GM12878 (cell line): Measurements from ENCODE around the gene B3GNT9.
A peak's percentile ranks its signal among the peaks of the same experiment; 100 is the strongest.

Experiments used
- ATF2 ChIP-seq: IDR thresholded peaks from 2 replicates; pipeline ENCODE4 v1.6.1; 2012; ENCODE audit warnings: low read length, inconsistent platforms
- CTCF ChIP-seq, 3 experiments: IDR thresholded peaks in 2 of 3; conservative IDR thresholded peaks in 1 of 3; 2 replicates each; pipeline ENCODE4 v1.5.1; 2011; ENCODE audit warnings: low read depth in 3 of 3, low read length in 3 of 3, mild to moderate bottlenecking in 3 of 3, control low read depth in 2 of 3, moderate library complexity in 2 of 3, inconsistent platforms in 1 of 3, mixed read lengths in 1 of 3; ENCODE audit not compliant: control insufficient read depth in 2 of 3, insufficient read depth in 1 of 3; ENCODE audit errors: extremely low read depth in 1 of 3
- EP300 ChIP-seq, 2 experiments: fragments of 150-350 bp in 1 of 2; IDR thresholded peaks; 2 replicates each; pipeline ENCODE4 v1.6.1; 2011 to 2012; ENCODE audit warnings: low read depth in 2 of 2, low read length in 2 of 2, borderline replicate concordance in 1 of 2, improper control_type of control experiment in 1 of 2, inconsistent platforms in 1 of 2; ENCODE audit not compliant: control insufficient read depth in 1 of 2
- EZH2 ChIP-seq: IDR thresholded peaks from 2 replicates; pipeline ENCODE4 v1.6.1; 2012; ENCODE audit warnings: low read depth, mild to moderate bottlenecking, control low read depth, inconsistent platforms, low read length, borderline replicate concordance; ENCODE audit not compliant: control insufficient read depth
- FOS ChIP-seq: IDR thresholded peaks from 3 replicates; pipeline ENCODE4 v1.6.1; 2011; ENCODE audit warnings: borderline replicate concordance; ENCODE audit not compliant: insufficient read length; ENCODE audit errors: extremely low read depth
- MAX ChIP-seq: IDR thresholded peaks from 2 replicates; pipeline ENCODE4 v1.6.1; 2012; ENCODE audit warnings: low read depth, low read length, improper control_type of control experiment
- NBN ChIP-seq: fragments of 450-650 bp; IDR thresholded peaks from 2 replicates; pipeline ENCODE4 v1.6.1; 2016
- POLR2AphosphoS5 ChIP-seq: IDR thresholded peaks from 2 replicates; pipeline ENCODE4 v1.6.1; 2011; ENCODE audit warnings: mild to moderate bottlenecking, low read length, inconsistent platforms
- REST ChIP-seq: IDR thresholded peaks from 2 replicates; pipeline ENCODE4 v1.6.1; 2012; ENCODE audit warnings: mild to moderate bottlenecking, low read depth, low read length
- SUZ12 ChIP-seq: fragments of 200-600 bp; sonication (generic); IDR thresholded peaks from one replicate; pipeline ENCODE4 v1.6.1; 2018; ENCODE audit warnings: antibody characterized with exemption, mild to moderate bottlenecking; ENCODE audit not compliant: unreplicated experiment

GRCh38 chr16:67100569-67101310 is 50.1 kb downstream of the B3GNT9 start:
- no peak for TF ChIP-seq EZH2
- TF ChIP-seq EP300 (IDR thresholded peaks at IDR 0.05; ENCODE audit: borderline replicate concordance in 1 of 2, control insufficient read depth in 1 of 2, low read depth in 2 of 2, low read length in 2 of 2): no peak
- TF ChIP-seq FOS: no peak
- TF ChIP-seq SUZ12: no peak
- TF ChIP-seq REST: no peak
- TF ChIP-seq POLR2AphosphoS5: no peak
- TF ChIP-seq MAX: no peak
- no peak for TF ChIP-seq NBN
- TF ChIP-seq CTCF (IDR thresholded peaks at IDR 0.05 in 2 of 3, conservative IDR thresholded peaks at IDR 0.05 in 1 of 3; ENCODE audit: control insufficient read depth in 2 of 3, extremely low read depth in 1 of 3, insufficient read depth in 1 of 3, low read depth in 3 of 3, low read length in 3 of 3): peak in 1 of 3 experiments; percentile 34; a peak in 3 of 6 replicates
- TF ChIP-seq ATF2: no peak
